Smooth muscle cell of the brain vasculature (primary cell): ENCODE results near the gene OR51F1.
"Not testable (repeated sequence)": the region's sequence is repeated elsewhere in the genome, so short reads cannot be mapped to it uniquely, and the experiment has no call there.

Experiments
- DNase-seq: peaks from one replicate; pipeline ENCODE4 v3.0.0-alpha.2; 2012; ENCODE audit warnings: low read depth, low spot score

OR51F1 gene

GRCh38 chr11:4769838-4770237 lies at the start of gene OR51F1:
TSS of gene OR51F1 (minus strand) at chr11:4769938. CDS start at chr11:4769938, 0 bp downstream.
- DNase-seq: no peak

DNA sequence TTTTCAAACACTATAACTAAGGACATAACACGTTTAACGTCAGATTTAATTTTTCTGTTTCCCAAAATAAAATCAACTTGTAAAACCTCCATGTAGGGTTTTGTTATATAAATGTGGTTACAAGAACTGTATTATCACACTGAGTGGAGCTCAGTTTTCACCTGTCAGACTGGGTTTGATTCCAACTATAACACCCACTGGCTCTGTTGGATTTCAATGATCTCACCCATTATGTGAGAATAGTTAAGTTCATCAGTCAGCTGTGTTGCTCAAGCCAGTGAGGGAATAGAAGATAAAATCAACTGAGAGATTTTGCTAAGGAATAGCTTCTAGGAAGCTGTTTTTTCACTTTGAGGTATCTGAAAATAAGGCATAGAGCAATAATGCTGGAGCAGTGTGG lies 39.5 kb upstream of the OR51F1 start:
- no peak for DNase-seq

DNA sequence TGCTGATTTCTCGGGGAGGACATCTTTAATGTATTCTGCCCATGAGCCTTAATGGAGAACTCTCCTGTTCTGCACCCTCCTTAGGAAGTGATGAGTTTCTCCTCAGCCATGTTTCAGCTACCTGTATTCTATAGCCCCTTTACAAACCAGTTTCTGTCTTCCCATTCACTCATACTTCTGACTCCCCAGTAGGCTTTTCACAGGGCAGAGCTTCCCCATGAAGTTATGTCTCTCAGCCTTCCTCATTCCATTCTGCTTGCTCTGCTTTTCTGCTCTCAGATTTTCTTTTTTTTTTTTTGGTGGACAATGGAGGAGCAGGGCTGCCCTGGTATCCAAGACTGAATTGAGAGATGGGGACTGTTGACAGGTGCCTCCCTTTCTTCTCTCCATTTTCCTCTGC lies 38.7 kb upstream of the OR51F1 start:
- DNase-seq: no peak

- no peak for DNase-seq
Measured at GRCh38 chr11:4804280-4804679, 34.5 kb upstream of the OR51F1 start, which contains the start of gene OR52R1. TSS of gene OR52R1 (minus strand) at chr11:4804380. CDS start at chr11:4804380, 0 bp downstream.

GRCh38 chr11:4801316-4801715 lies 31.6 kb upstream of the OR51F1 start:
- not testable (repeated sequence) for DNase-seq

GRCh38 chr11:4798427-4799183 lies 28.9 kb upstream of the OR51F1 start:
- DNase-seq: no peak

GRCh38 chr11:4797206-4797605 lies 27.5 kb upstream of the OR51F1 start:
- no peak for DNase-seq

- DNase-seq: no peak
Measured at GRCh38 chr11:4782454-4782853, 12.7 kb upstream of the OR51F1 start.

DNA sequence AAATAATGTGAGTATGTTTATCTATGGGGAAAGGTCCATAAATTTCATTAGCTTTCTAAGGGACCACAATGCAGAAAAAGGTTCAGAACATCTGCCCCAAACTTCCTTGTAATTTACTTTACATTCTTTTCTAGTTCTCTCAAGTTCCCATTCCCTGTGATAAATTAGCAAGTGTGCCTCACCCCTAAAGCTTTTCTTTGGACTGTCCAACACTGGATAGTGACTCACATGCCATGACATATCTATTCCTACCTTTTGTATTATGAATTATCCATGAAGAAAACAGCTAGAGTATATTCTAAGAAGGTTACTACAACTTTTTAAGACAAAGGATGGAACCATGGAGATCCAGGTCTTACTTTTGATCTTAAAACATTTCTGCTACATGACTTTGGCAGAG lies 1.6 kb downstream of the OR51F1 start:
- no peak for DNase-seq

GRCh38 chr11:4766420-4767043 lies 3.2 kb downstream of the OR51F1 start:
- DNase-seq: no peak

- DNase-seq: no peak
Measured at GRCh38 chr11:4763096-4763495, 6.6 kb downstream of the OR51F1 start.

GRCh38 chr11:4751201-4751600 lies 18.5 kb downstream of the OR51F1 start:
- no peak for DNase-seq

DNA sequence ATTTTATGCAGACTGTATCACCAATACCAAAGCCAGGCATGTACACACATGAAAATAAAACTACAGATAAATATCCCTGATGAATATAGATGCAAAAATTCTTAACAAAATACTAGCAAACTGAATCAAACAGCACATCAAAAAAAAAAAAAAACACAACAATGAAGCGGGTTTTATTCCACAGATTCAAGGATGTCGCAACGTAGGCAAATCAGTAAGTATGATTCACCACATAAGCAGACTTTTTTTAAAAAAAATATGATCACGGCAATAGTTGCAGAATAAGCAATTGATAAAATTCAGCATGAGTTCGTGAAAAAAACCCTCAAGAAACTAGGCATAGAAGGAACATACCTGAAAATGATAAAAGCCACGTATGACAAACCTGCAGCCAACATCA lies 21.3 kb downstream of the OR51F1 start:
- DNase-seq: no peak

DNA sequence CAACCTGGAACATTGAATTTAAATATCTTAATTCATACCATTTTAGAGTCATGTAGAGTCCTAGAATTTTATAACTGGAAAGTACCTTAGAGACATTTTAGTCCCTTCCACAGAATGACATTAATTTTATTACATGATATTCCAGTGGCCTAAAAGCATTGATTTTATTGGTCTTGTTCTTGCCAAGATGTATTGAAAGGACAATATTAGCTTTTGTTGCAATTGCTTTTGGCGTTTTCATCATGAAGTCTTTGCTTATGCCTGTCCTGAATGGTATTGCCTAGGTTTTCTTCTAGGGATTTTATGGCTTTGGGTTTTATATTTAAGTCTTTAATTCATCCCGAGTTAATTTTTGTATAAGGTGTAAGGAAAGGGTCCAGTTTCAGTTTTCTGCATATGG lies 29.0 kb downstream of the OR51F1 start:
- DNase-seq: no peak

DNA sequence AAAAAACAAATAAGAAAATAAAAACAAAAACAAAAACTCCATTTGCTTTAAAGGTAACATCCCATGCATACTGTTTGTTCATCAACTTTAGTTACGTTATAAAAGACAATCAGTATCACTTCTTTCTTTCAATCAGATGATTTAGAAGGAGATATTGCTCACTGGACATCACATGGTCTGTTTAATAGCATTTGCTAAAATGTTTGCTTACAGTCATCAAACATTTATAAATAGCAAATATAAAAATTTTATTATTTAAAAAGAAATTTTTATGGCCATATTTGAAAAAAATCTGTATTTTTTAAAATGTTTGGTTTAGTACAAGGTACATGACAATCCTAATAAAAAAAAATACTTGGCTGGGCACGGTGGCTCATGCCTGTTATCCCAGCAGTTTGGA lies 42.6 kb downstream of the OR51F1 start:
- no peak for DNase-seq

DNA sequence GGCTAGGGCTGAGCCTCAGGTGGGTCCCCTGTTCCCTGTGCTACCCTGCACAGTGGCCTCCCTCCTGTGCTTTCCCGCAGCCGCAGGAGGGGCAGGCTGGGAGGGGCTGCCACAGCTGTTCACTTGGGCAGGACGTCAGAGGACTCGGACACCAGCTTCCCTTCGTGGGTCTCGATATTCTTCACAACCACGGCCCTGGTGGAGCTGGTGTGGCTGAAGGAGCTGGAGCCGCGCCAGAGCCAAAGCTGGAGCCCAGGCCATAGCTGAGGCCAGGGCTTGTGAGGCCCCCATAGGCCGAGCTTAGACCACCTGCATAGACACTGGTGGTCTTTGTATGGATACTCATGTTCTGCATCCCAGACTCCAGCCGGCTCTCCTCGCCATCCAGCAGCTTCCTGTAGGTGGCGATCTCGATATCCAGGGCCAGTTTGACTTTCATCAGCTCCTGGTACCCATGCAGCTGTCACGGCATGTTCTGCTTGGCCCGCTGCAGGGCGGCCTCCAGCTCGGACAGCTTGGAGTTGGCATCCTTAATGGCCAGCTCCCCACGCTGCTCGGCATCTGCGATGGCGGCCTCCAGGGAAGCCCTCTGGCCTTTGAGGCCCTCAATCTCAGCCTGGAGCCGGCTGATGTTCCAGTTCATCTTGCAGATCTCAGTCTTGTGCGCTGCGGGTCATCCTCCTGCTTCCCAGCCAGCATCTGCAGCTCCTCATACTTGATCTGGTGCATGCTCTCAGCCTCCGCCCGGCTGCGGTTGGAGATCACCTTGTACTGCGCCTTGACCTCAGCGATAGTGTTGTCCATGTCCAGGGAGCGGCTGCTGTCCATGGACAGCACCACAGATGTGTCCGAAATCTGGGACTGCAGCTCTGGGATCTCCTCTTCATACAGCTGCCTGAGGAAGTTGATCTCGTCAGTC lies 46.9 kb downstream of the OR51F1 start:
- DNase-seq: not testable (repeated sequence)
